ENCODE measurements around the gene PRR7.

- TF ChIP-seq EP300 (IDR thresholded peaks at IDR 0.05) (no peak), POLR2A (IDR thresholded peaks at IDR 0.05) (no peak), POLR2AphosphoS5 (IDR thresholded peaks at IDR 0.05) (peak; percentile 3)
- TF ChIP-seq, protein P1, sequence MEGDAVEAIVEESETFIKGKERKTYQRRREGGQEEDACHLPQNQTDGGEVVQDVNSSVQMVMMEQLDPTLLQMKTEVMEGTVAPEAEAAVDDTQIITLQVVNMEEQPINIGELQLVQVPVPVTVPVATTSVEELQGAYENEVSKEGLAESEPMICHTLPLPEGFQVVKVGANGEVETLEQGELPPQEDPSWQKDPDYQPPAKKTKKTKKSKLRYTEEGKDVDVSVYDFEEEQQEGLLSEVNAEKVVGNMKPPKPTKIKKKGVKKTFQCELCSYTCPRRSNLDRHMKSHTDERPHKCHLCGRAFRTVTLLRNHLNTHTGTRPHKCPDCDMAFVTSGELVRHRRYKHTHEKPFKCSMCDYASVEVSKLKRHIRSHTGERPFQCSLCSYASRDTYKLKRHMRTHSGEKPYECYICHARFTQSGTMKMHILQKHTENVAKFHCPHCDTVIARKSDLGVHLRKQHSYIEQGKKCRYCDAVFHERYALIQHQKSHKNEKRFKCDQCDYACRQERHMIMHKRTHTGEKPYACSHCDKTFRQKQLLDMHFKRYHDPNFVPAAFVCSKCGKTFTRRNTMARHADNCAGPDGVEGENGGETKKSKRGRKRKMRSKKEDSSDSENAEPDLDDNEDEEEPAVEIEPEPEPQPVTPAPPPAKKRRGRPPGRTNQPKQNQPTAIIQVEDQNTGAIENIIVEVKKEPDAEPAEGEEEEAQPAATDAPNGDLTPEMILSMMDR (IDR thresholded peaks at IDR 0.05): no peak
Observed at GRCh38 chr5:177479774-177480173, 33.2 kb downstream of the PRR7 start.
